Kidney (tissue), 14 donors: Measurements from ENCODE around the gene ITGAL. TPM values are rescaled to one million over a fixed set of nuclear protein-coding genes. Genes with fewer than 3 reads are reported as not detected.

Experiments
- DNase-seq, 5 donors: peaks; one replicate each; pipeline ENCODE4 v3.0.0-alpha.2; 2013 to 2020
- FAIRE-seq: peaks from 2 replicates; lab custom pipeline; 2012; peaks lifted over from hg19 to GRCh38; lab: Jason Lieb, UNC
- H3K27ac ChIP-seq, 2 donors: one replicate each; pipeline ENCODE4 v1.7.0; 2013; ENCODE audit warnings: low read depth in 2 of 2, low read length in 2 of 2, inconsistent platforms in 1 of 2
- H3K27me3 ChIP-seq: one replicate; pipeline ENCODE4 v1.7.1; 2013; ENCODE audit warnings: low read length, inconsistent platforms; ENCODE audit not compliant: control insufficient read depth, insufficient read depth
- H3K36me3 ChIP-seq, 3 donors: one replicate each; pipeline versions ENCODE4 v1.7.0 to v1.7.1; 2013; ENCODE audit warnings: low read length in 3 of 3, control low read depth in 1 of 3, inconsistent platforms in 1 of 3; ENCODE audit not compliant: insufficient read depth in 3 of 3, control insufficient read depth in 2 of 3
- H3K4me1 ChIP-seq, 3 donors: one replicate each; pipeline versions ENCODE4 v1.7.0 to v1.7.1; 2013; ENCODE audit warnings: low read length in 3 of 3, inconsistent platforms in 1 of 3, low read depth in 1 of 3; ENCODE audit not compliant: control insufficient read depth in 2 of 3, insufficient read depth in 2 of 3
- H3K4me3 ChIP-seq, 3 donors: one replicate each; pipeline versions ENCODE4 v1.7.0 to v1.8.1; 2013; ENCODE audit warnings: low read length in 3 of 3, control low read depth in 1 of 3, inconsistent platforms in 1 of 3
- H3K9ac ChIP-seq, 3 donors: one replicate each; pipeline versions ENCODE4 v1.7.0 to v1.7.1; 2013; ENCODE audit warnings: low read length in 3 of 3, control low read depth in 1 of 3, inconsistent platforms in 1 of 3
- H3K9me3 ChIP-seq, 3 donors: one replicate each; pipeline versions ENCODE4 v1.7.0 to v1.7.1; 2013; ENCODE audit warnings: low read length in 3 of 3, control low read depth in 1 of 3, inconsistent platforms in 1 of 3; ENCODE audit not compliant: control insufficient read depth in 2 of 3, insufficient read depth in 1 of 3
- CTCF ChIP-seq: IDR thresholded peaks from 3 replicates; pipeline ENCODE4 v1.5.1; 2012; ENCODE audit warnings: mild to moderate bottlenecking, moderate library complexity, borderline replicate concordance; ENCODE audit not compliant: insufficient read depth; ENCODE audit errors: extremely low read depth
- intact Hi-C: fragments of 100-400 bp; cut with DNase I; formaldehyde crosslinking; loops from one replicate; pipeline ENCODE4 v1.11.1; 2022
- polyA plus RNA-seq: library from polyadenylated mRNA; stranded (reverse); fragments of 350-450 nt; fragmentation: Illumina TruSeq; extraction: RNeasy Lipid Tissue Mini Kit (QIAGEN cat#74804); gene quantifications from one replicate; pipeline ENCODE4 v1.2.3, GENCODE V29; 2014; ENCODE audit warnings: low read depth, low replicate concordance; ENCODE audit not compliant: insufficient read depth
- total RNA-seq: library from RNA; stranded (reverse); fragmentation: NEBNext Ultra II Directional; extraction: Animal tissue kit (Norgen Biotek cat#: 25700); gene quantifications from one replicate; pipeline ENCODE4 v1.2.1, GENCODE V29; 2021
- donor health status: control.
- donor health status: control.
- donor health status: control.
- donor health status: control.
- donor health status: control.
- donor health status: DM: yes; HTN: yes; CAD: no.
- donor health status: Normal renal cell carcinoma (clear cell type).

Gene ITGAL
- total and polyA plus RNA-seq, 2 donors from 2014 or later = 0.56 to 19.6 TPM

DNA sequence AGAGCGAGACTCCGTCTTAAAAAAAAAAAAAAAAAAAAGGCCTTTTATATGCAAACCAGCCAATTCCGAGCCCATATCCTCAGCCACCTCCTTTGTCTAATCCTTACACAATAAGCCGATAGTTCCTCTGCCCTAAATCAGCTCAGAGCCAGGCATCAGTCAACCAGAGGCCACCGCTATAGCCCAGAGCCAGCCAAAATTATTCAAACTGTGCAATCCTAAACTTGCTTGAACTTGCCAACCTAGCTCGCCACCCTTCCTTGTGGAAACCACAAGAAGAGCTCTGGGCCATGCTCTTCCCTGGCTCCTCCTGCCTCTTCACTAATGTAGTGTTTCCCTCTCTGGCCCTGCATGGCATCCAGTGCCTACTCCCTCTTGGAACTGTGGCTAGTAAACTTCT lies 17.7 kb downstream of the ITGAL start:
- intact Hi-C loops = no loop called here
- H3K9ac ChIP-seq = no peak overlapping the region
- FAIRE-seq = no peak
- H3K4me1 ChIP-seq = no peaks in the 10 kb centered on the region
- no peak overlapping the region for H3K4me3 ChIP-seq
- H3K27ac ChIP-seq = no peak overlapping the region
- H3K36me3 ChIP-seq = no peaks in the 10 kb centered on the region
- no peaks in the 10 kb centered on the region for H3K27me3 ChIP-seq
- no peaks in the 10 kb centered on the region for H3K9me3 ChIP-seq
- TF ChIP-seq CTCF = no peak
- DNase-seq = no peak

- H3K27ac ChIP-seq = no peak overlapping the region
- intact Hi-C loops = no loop called here
- H3K4me3 ChIP-seq = no peak overlapping the region
- TF ChIP-seq CTCF = no peak
- H3K4me1 ChIP-seq = no peaks in the 10 kb centered on the region
- H3K36me3 ChIP-seq = no peaks in the 10 kb centered on the region
- no peaks in the 10 kb centered on the region for H3K9me3 ChIP-seq
- no peaks in the 10 kb centered on the region for H3K27me3 ChIP-seq
- H3K9ac ChIP-seq = no peak overlapping the region
- FAIRE-seq (no peak), DNase-seq (no peak)
Measured at GRCh38 chr16:30491229-30491628, 18.7 kb downstream of the ITGAL start.

GRCh38 chr16:30491744-30492308 lies 19.3 kb downstream of the ITGAL start:
- Histone ChIP-seq H3K27me3 (no peaks in the 10 kb centered on the region), H3K9me3 (no peaks in the 10 kb centered on the region), H3K36me3 (no peaks in the 10 kb centered on the region), H3K27ac (no peak overlapping the region), H3K4me3 (no peak overlapping the region), H3K9ac (no peak overlapping the region), H3K4me1 (no peaks in the 10 kb centered on the region)
- intact Hi-C loops = no loop called here
- peak; percentile 6 for TF ChIP-seq CTCF
- FAIRE-seq (no peak), DNase-seq (peak in 1 of 5 donors; percentile 60)

- DNase-seq (peak in 2 of 5 donors; percentile 24 to 32), FAIRE-seq (no peak)
- Histone ChIP-seq H3K36me3 (no peaks in the 10 kb centered on the region), H3K9ac (no peak overlapping the region), H3K4me3 (no peak overlapping the region), H3K27me3 (no peaks in the 10 kb centered on the region), H3K4me1 (no peaks in the 10 kb centered on the region), H3K9me3 (no peaks in the 10 kb centered on the region), H3K27ac (no peak overlapping the region)
- intact Hi-C loops = no loop called here
- TF ChIP-seq CTCF = no peak
Measured at GRCh38 chr16:30493941-30494488, 21.5 kb downstream of the ITGAL start.
